ENCODE measurements around the gene ODF2. TPM values are rescaled to one million over a fixed set of nuclear protein-coding genes. Genes with fewer than 3 reads are reported as not detected.

ODF2 gene
- total RNA-seq, 6 donors from 2014 or later, result 12.2 to 50.3 (median 22.5) TPM

- peak; percentile 72 to 94 for DNase-seq
Measured at GRCh38 chr9:128456613-128457061, 831 bp downstream of the ODF2 start.

DNA sequence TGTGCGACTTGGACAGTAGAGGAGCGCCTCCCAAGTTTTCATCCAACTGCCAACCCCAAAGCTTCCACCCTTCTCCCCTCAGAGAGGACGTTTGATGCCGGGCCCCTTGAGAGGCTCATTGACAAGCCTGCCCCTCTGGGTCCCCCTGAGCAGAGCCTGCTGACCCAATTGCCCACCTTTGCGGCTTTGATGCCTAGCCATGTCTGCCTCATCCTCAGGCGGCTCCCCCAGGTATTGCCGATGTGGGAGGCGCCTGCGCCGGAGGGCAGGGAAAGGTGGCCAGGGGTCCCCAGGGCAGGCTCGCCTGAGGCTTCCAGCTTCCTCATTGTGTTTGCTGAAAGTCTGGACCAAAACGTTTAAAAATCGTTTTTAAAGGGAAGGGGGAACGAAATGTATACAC is 1.4 kb downstream of the ODF2 start:
- peak overlapping the region; percentile 81 to 100 (median 95) for H3K4me3 ChIP-seq
- 41 to 44% methylated on average over 14 of the region's 14 CpGs for WGBS, 2 donors

More at GRCh38 chr9:128456613-128457061, 831 bp downstream of the ODF2 start:
- H3K9me3 ChIP-seq, result no peaks in the 10 kb centered on the region
- WGBS, 2 donors, result 1% methylated on average over 19 to 23 of the region's 48 CpGs
- H3K4me3 ChIP-seq, result peak overlapping the region; percentile 81 to 100 (median 95)
- H3K27me3 ChIP-seq, result no peaks in the 10 kb centered on the region
- peak; percentile 77 to 89 for ATAC-seq (ENCODE audit: low FRiP score in 2 of 2)
- peaks cover 11 to 26% (median 17%) of the 10 kb centered on the region in 4 donors for H3K36me3 ChIP-seq
- TF ChIP-seq POLR2A (IDR thresholded peaks at IDR 0.05), result no peak
- TF ChIP-seq CTCF (IDR thresholded peaks at IDR 0.05), result no peak
- TF ChIP-seq EP300 (IDR thresholded peaks at IDR 0.05), result no peak
- no peak for TF ChIP-seq POLR2AphosphoS5 (IDR thresholded peaks at IDR 0.05)
- H3K4me1 ChIP-seq, result peaks cover 8 to 18% (median 13%) of the 10 kb centered on the region in 4 donors
- peak overlapping the region; percentile 80 to 91 (median 88) for H3K27ac ChIP-seq

GRCh38 chr9:128459011-128459410 is 3.2 kb downstream of the ODF2 start:
- H3K36me3 ChIP-seq, result peaks cover 15 to 49% (median 34%) of the 10 kb centered on the region in 4 donors
- TF ChIP-seq POLR2A (IDR thresholded peaks at IDR 0.05), result no peak
- no peak for TF ChIP-seq CTCF (IDR thresholded peaks at IDR 0.05)
- no peak for TF ChIP-seq POLR2AphosphoS5 (IDR thresholded peaks at IDR 0.05)
- TF ChIP-seq EP300 (IDR thresholded peaks at IDR 0.05), result no peak
- H3K9me3 ChIP-seq, result no peaks in the 10 kb centered on the region
- ATAC-seq (ENCODE audit: low FRiP score in 2 of 2) (no peak), DNase-seq (no peak)
- WGBS, 2 donors, result 91 to 94% methylated on average over 3 of the region's 3 CpGs
- no peak overlapping the region for H3K27ac ChIP-seq
- H3K4me1 ChIP-seq, result peaks cover 8 to 18% (median 13%) of the 10 kb centered on the region in 4 donors
- no peaks in the 10 kb centered on the region for H3K27me3 ChIP-seq
- H3K4me3 ChIP-seq, result no peak overlapping the region

More for the DNA sequence above, 1.4 kb downstream of the ODF2 start:
- H3K9me3 ChIP-seq, result no peaks in the 10 kb centered on the region
- DNase-seq (peak in 1 of 2 donors; percentile 57), ATAC-seq (ENCODE audit: low FRiP score in 2 of 2) (no peak)
- H3K36me3 ChIP-seq, result peaks cover 11 to 31% (median 20%) of the 10 kb centered on the region in 4 donors
- peaks cover 8 to 18% (median 13%) of the 10 kb centered on the region in 4 donors for H3K4me1 ChIP-seq
- H3K27ac ChIP-seq, result peak overlapping the region in 2 of 4 donors; percentile 80 to 89
- H3K27me3 ChIP-seq, result no peaks in the 10 kb centered on the region
- TF ChIP-seq POLR2A (IDR thresholded peaks at IDR 0.05) (no peak), EP300 (IDR thresholded peaks at IDR 0.05) (no peak), CTCF (IDR thresholded peaks at IDR 0.05) (no peak), POLR2AphosphoS5 (IDR thresholded peaks at IDR 0.05) (no peak)

GRCh38 chr9:128469070-128469469 is 13.3 kb downstream of the ODF2 start:
- peaks cover 3 to 58% (median 31%) of the 10 kb centered on the region in 4 donors for H3K36me3 ChIP-seq
- H3K4me3 ChIP-seq, result no peak overlapping the region
- no peak overlapping the region for H3K27ac ChIP-seq
- H3K9me3 ChIP-seq, result no peaks in the 10 kb centered on the region
- H3K4me1 ChIP-seq, result no peaks in the 10 kb centered on the region
- H3K27me3 ChIP-seq, result no peaks in the 10 kb centered on the region
- DNase-seq (no peak), ATAC-seq (ENCODE audit: low FRiP score in 2 of 2) (no peak)
- no peak for TF ChIP-seq CTCF (IDR thresholded peaks at IDR 0.05)
- TF ChIP-seq POLR2A (IDR thresholded peaks at IDR 0.05), result no peak
- no peak for TF ChIP-seq POLR2AphosphoS5 (IDR thresholded peaks at IDR 0.05)
- no peak for TF ChIP-seq EP300 (IDR thresholded peaks at IDR 0.05)
- 89 to 90% methylated on average over 7 of the region's 7 CpGs for WGBS, 2 donors

DNA sequence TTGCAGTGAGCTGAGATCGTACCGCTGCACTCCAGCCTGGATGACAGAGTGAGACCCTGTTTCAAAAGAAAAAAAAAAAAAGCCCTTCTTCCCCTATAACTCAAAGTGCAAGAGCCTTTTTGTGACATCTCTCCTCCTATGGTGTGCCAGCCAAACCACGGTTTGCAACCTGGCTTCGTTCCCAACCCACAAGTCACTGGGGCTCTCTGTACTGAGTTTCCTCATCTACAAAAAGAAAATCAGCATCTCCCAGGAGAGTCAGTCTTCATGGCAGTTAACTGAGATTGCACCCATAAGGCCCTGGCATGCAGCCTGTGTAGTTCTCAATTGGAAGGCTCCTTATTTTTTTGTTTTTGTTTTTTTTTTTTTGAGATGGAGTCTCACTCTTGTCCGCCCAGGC is 14.8 kb downstream of the ODF2 start:
- Histone ChIP-seq H3K9me3 (no peaks in the 10 kb centered on the region), H3K36me3 (peaks cover 0 to 55% (median 28%) of the 10 kb centered on the region in 4 donors), H3K27me3 (no peaks in the 10 kb centered on the region), H3K27ac (no peak overlapping the region), H3K4me3 (no peak overlapping the region), H3K4me1 (no peaks in the 10 kb centered on the region)
- ATAC-seq (ENCODE audit: low FRiP score in 2 of 2) (no peak), DNase-seq (no peak)
- 54 to 57% methylated on average over 3 to 5 of the region's 5 CpGs for WGBS, 2 donors
- TF ChIP-seq EP300 (IDR thresholded peaks at IDR 0.05), result no peak
- TF ChIP-seq CTCF (IDR thresholded peaks at IDR 0.05), result no peak
- no peak for TF ChIP-seq POLR2A (IDR thresholded peaks at IDR 0.05)
- no peak for TF ChIP-seq POLR2AphosphoS5 (IDR thresholded peaks at IDR 0.05)

Measured in upper lobe of left lung (tissue), 6 donors.